ENCODE results near the gene TMEM59L. TPM values are rescaled to one million over a fixed set of nuclear protein-coding genes. Genes with fewer than 3 reads are reported as not detected.

The TMEM59L gene
- total and polyA plus RNA-seq, 2 of the 4 experiments (the other 2 are of a cell fraction) = under 0.01 to 5.9 TPM

DNA sequence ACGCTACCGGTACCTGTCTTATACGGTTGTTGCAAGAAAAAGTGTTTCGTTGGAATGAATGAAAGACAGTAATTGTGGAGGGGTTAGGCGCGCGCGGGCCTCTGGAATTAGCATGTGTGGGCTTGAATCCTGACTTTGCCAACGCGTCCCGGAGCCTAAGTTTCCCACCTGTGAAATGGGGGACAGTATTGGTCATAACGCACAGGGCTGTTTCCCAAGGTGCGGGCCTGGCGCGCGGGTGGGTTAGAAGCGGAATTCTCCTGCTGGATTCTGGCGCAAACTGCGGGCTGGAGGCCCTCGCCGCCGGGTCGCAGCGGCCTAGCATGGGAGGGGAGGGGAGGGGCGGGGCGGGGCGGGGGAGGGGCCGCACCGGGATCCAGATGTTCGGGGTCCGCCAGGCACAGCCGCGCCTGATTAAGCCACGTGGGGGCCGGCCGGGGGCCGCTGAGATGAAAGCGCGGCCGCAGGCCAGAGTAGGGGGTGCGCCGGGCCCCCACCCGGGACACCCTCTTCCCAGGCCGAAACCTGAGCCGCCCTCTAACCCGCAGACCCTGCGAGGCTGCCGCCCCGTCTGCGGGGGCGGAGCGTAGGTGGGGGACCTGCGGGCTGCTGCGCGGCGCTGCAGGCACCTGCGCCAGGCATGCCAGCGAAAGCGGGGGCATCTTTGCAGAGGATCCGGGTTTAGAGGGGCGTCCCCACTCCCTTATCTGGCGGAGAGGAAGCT, 1.2 kb upstream of the TMEM59L start (continued):
- TF ChIP-seq RCOR1 (IDR thresholded peaks at IDR 0.05; ENCODE audit: insufficient replicate concordance, low read length) = no peak

DNA sequence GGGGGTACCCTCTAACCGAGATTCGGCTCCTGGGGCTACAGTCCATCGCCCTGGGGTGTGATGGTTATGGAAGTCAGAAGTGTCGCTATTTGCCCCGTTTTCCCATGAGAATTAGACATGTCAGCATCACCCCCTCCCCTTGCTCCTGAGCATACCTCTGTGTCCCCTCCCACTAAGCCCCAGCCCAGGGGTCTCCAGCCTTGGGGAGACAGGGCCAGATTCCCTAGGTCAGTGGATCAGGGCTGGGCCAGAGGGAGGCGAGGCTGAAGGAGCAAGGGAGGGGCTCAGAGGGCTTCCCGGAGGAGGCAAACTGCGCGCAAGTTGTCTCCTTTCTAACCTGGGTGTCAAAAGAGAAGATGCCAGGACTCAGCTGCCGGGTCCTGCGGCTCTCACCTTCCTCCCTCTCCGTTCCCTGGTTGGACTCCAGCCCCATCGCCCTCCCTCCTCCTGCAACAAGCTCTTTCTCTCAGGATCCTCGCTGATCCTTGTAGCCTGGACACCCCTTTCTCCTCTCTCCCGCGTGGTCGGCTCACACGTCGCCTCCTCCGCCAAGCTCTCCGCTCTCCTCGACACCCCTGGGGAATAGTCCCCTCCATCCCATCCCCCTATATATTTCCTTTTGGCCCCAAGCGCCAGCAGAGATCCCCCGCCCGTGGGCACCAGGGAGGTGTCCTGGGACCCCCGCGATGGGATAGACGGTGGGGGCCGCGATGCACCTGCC, 459 bp upstream of the TMEM59L start:
- 1% methylated on average over 13 of the region's 30 CpGs; no CpG with 5 or more reads in 1 of the 2 experiments for WGBS, 2 experiments (ENCODE audit: extremely low coverage in 2 of 2, insufficient read length in 1 of 2)
- Histone ChIP-seq H4K8ac (ENCODE audit: low read depth in 2 of 2, low read length in 2 of 2) (peak overlapping the region in 1 of 2 experiments; percentile 79; a peak in 1 of 4 replicates), H3K36me3 (ENCODE audit: control insufficient read depth, insufficient read depth, low read length) (no peaks in the 10 kb centered on the region), H3K9me1 (ENCODE audit: insufficient read depth, low read length) (no peaks in the 10 kb centered on the region), H3K79me1 (ENCODE audit: low read depth in 1 of 2, low read length in 2 of 2) (no peaks in the 10 kb centered on the region), H4K20me1 (ENCODE audit: insufficient read depth, low read length) (peaks cover 4% of the 10 kb centered on the region; the same call in 1 of the 2 replicates), H3K27me3 (ENCODE audit: control insufficient read depth, insufficient read depth, low read length) (peaks cover 65% of the 10 kb centered on the region), H3K9me3 (ENCODE audit: control insufficient read depth, insufficient read depth, low read length) (peaks cover under 1% of the 10 kb centered on the region; the same call in 1 of the 2 replicates), H3K14ac (replicated peaks; ENCODE audit: low read depth, low read length) (no peak overlapping the region), H2AFZ (replicated peaks; ENCODE audit: low read length, poor library complexity) (peak overlapping the region; percentile 93), H4K5ac (ENCODE audit: low read depth, low read length) (no peak overlapping the region), H2BK5ac (ENCODE audit: low read depth, low read length, poor library complexity, severe bottlenecking) (no peak overlapping the region), H3K9ac (ENCODE audit: low read depth, low read length) (peak overlapping the region; percentile 41; the same call in 1 of the 2 replicates), H3K18ac (ENCODE audit: low read depth, low read length) (no peak overlapping the region), H3K4me3 (ENCODE audit: insufficient read depth, low read depth, low read length) (peak overlapping the region; percentile 69), H2AK9ac (replicated peaks; ENCODE audit: low read depth, low read length, poor library complexity) (peak overlapping the region; percentile 23), H3K4me2 (ENCODE audit: low read depth, low read length) (peak overlapping the region; percentile 64), H2BK20ac (ENCODE audit: low read depth, low read length) (no peak overlapping the region), H3K4me1 (ENCODE audit: control insufficient read depth, insufficient read depth, low read length) (peaks cover 10% of the 10 kb centered on the region; the same call in 1 of the 2 replicates), H4K91ac (ENCODE audit: insufficient read depth, low read depth, low read length) (no peak overlapping the region; the same call in 1 of the 2 replicates), H3K27ac (ENCODE audit: insufficient read depth, low read length) (no peak overlapping the region), H2BK15ac (ENCODE audit: low read depth, low read length) (no peak overlapping the region), H2BK120ac (ENCODE audit: low read depth, low read length) (no peak overlapping the region), H2AK5ac (ENCODE audit: low read depth, low read length) (peak overlapping the region; percentile 76), H3K23ac (ENCODE audit: low read depth, low read length) (peak overlapping the region; percentile 38; the same call in 1 of the 2 replicates), H3K56ac (ENCODE audit: extremely low read depth, insufficient read depth, low read length) (no peak overlapping the region), H3K4ac (ENCODE audit: low read depth, low read length) (no peak overlapping the region)
- ATAC-seq (ENCODE audit: low read depth) (peak; percentile 35), DNase-seq (no peak)
- BruUV-seq (replicated peaks) = no TSS peak
- ChIA-PET POLR2A (ENCODE audit: unreplicated experiment) (no interaction called here), CTCF (interaction anchor here (0.7 kb wide), 1 partner anchor 18 kb away, joined by 3 read pairs; no protein-coding TSS in a partner anchor)
- dilution Hi-C loops (cut with HindIII; ENCODE audit: low sequenced_read_pairs, unreplicated experiment) = no loop called here
- intact Hi-C loops (cut with micrococcal nuclease) = no loop called here
- in situ Hi-C loops (cut with MboI; ENCODE audit: low sequenced_read_pairs) = no loop called here
- TF ChIP-seq RFX5 (IDR thresholded peaks at IDR 0.05; ENCODE audit: low read depth, low read length) = no peak
- no peak for TF ChIP-seq RAD21 (IDR thresholded peaks at IDR 0.05; ENCODE audit: low read length)
- TF ChIP-seq POLR2A (IDR thresholded peaks at IDR 0.05; ENCODE audit: low read depth, low read length) = no peak
- TF ChIP-seq CEBPB (IDR thresholded peaks at IDR 0.05; ENCODE audit: low read depth, low read length) = no peak
- TF ChIP-seq, protein P1, sequence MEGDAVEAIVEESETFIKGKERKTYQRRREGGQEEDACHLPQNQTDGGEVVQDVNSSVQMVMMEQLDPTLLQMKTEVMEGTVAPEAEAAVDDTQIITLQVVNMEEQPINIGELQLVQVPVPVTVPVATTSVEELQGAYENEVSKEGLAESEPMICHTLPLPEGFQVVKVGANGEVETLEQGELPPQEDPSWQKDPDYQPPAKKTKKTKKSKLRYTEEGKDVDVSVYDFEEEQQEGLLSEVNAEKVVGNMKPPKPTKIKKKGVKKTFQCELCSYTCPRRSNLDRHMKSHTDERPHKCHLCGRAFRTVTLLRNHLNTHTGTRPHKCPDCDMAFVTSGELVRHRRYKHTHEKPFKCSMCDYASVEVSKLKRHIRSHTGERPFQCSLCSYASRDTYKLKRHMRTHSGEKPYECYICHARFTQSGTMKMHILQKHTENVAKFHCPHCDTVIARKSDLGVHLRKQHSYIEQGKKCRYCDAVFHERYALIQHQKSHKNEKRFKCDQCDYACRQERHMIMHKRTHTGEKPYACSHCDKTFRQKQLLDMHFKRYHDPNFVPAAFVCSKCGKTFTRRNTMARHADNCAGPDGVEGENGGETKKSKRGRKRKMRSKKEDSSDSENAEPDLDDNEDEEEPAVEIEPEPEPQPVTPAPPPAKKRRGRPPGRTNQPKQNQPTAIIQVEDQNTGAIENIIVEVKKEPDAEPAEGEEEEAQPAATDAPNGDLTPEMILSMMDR (conservative IDR thresholded peaks at IDR 0.05; ENCODE audit: low read depth, low read length) = no peak
- no peak for TF ChIP-seq CHD1 (IDR thresholded peaks at IDR 0.05; ENCODE audit: low read depth, low read length)
- TF ChIP-seq RCOR1 (IDR thresholded peaks at IDR 0.05; ENCODE audit: insufficient replicate concordance, low read length) = no peak
- no peak for TF ChIP-seq ELK1 (IDR thresholded peaks at IDR 0.05; ENCODE audit: borderline replicate concordance, low read depth, low read length)
- TF ChIP-seq, protein P2, sequence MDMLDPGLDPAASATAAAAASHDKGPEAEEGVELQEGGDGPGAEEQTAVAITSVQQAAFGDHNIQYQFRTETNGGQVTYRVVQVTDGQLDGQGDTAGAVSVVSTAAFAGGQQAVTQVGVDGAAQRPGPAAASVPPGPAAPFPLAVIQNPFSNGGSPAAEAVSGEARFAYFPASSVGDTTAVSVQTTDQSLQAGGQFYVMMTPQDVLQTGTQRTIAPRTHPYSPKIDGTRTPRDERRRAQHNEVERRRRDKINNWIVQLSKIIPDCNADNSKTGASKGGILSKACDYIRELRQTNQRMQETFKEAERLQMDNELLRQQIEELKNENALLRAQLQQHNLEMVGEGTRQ (IDR thresholded peaks at IDR 0.05; ENCODE audit: low read depth, low read length) = no peak
- TF ChIP-seq MAFK (IDR thresholded peaks at IDR 0.05; ENCODE audit: low read depth, low read length) = no peak

Data from IMR-90 (cell line).